Thyroid gland (tissue), 4 donors: ENCODE data around the gene TACO1.

Experiments used
- CTCF ChIP-seq, 6 experiments: fragments of 200-600 bp in 3 of 6; fragments of 450-650 bp in 3 of 6; sonication (generic) in 3 of 6; IDR thresholded peaks; one replicate each; pipeline ENCODE4 v1.5.1; 2016 to 2019; ENCODE audit warnings: antibody characterized with exemption in 6 of 6, mild to moderate bottlenecking in 2 of 6, inconsistent platforms in 1 of 6, moderate library complexity in 1 of 6
- POLR2A ChIP-seq, 2 donors: fragments of 450-650 bp; IDR thresholded peaks; one replicate each; pipeline ENCODE4 v1.6.1; 2017; ENCODE audit warnings: antibody characterized with exemption in 2 of 2, mild to moderate bottlenecking in 2 of 2, moderate library complexity in 1 of 2

GRCh38 chr17:63587770-63588169 is 12.9 kb upstream of the TACO1 start:
- TF ChIP-seq POLR2A (IDR thresholded peaks at IDR 0.05) = no peak
- no peak for TF ChIP-seq CTCF (IDR thresholded peaks at IDR 0.05)
